ENCODE results near the gene EPM2AIP1.

Gene EPM2AIP1

GRCh38 chr3:36944641-36945270, 48.2 kb downstream of the EPM2AIP1 start, which contains the start of gene TRANK1:
TRANK1 (minus strand) TSS chr3:36945054; CDS start chr3:36944809, 245 bp downstream.
- peak; percentile 86 for DNase-seq

GRCh38 chr3:36944012-36944640, 48.8 kb downstream of the EPM2AIP1 start:
- peak; percentile 18 for DNase-seq

GRCh38 chr3:36943601-36944000, 49.3 kb downstream of the EPM2AIP1 start:
- DNase-seq = no peak

- DNase-seq = no peak
These were observed 50.2 kb downstream of the EPM2AIP1 start for GRCh38 chr3:36942638-36943248.

GRCh38 chr3:36941658-36942057, 51.3 kb downstream of the EPM2AIP1 start:
- DNase-seq = no peak

GRCh38 chr3:36941162-36941561, 51.8 kb downstream of the EPM2AIP1 start:
- DNase-seq = no peak

GRCh38 chr3:36937492-36937891, 55.4 kb downstream of the EPM2AIP1 start:
- no peak for DNase-seq

All from central memory CD4-positive, alpha-beta T cell (primary cell).